Mammary epithelial cell (primary cell): Measurements from ENCODE around the gene ROBO1.

Experiments used
- EZH2 ChIP-seq: IDR thresholded peaks from 2 replicates; pipeline ENCODE4 v1.6.1; 2012; ENCODE audit warnings: low read length, inconsistent platforms, borderline replicate concordance
- TF ChIP-seq, protein P1 (sequence below), 2 donors: IDR thresholded peaks in 1 of 2; conservative IDR thresholded peaks in 1 of 2; 2 replicates each; pipeline ENCODE4 v1.5.1; 2011 to 2012; ENCODE audit warnings: inconsistent platforms in 2 of 2, low read length in 2 of 2, mild to moderate bottlenecking in 2 of 2, control low read depth in 1 of 2, low read depth in 1 of 2; ENCODE audit not compliant: insufficient read depth in 1 of 2; ENCODE audit errors: extremely low read depth in 1 of 2

- TF ChIP-seq, protein P1, sequence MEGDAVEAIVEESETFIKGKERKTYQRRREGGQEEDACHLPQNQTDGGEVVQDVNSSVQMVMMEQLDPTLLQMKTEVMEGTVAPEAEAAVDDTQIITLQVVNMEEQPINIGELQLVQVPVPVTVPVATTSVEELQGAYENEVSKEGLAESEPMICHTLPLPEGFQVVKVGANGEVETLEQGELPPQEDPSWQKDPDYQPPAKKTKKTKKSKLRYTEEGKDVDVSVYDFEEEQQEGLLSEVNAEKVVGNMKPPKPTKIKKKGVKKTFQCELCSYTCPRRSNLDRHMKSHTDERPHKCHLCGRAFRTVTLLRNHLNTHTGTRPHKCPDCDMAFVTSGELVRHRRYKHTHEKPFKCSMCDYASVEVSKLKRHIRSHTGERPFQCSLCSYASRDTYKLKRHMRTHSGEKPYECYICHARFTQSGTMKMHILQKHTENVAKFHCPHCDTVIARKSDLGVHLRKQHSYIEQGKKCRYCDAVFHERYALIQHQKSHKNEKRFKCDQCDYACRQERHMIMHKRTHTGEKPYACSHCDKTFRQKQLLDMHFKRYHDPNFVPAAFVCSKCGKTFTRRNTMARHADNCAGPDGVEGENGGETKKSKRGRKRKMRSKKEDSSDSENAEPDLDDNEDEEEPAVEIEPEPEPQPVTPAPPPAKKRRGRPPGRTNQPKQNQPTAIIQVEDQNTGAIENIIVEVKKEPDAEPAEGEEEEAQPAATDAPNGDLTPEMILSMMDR (conservative IDR thresholded peaks at IDR 0.05 in 1 of 2, IDR thresholded peaks at IDR 0.05 in 1 of 2; ENCODE audit: extremely low read depth in 1 of 2, insufficient read depth in 1 of 2, low read depth in 1 of 2, low read length in 2 of 2): no peak
- no peak for TF ChIP-seq EZH2
Observed at GRCh38 chr3:79215286-79215685, 552.5 kb downstream of the ROBO1 start.
